HepG2 (cell line): ENCODE results near the gene ATRIP. TPM values are rescaled to one million over a fixed set of nuclear protein-coding genes. Genes with fewer than 3 reads are reported as not detected.

Source experiments
- ATAC-seq: fragments of 200-7000 bp; cut with Tn5 transposase; 3 replicates; pipeline ENCODE4 v1.9.1; 2020; ENCODE audit warnings: mild to moderate bottlenecking, moderate library complexity
- BruUV-seq: library from RNA; stranded (reverse); fragments of 400-500 nt; replicated peaks from 2 replicates; lab custom pipeline; 2021; lab: Mats Ljungman, UMichigan
- CTCF ChIA-PET: fragments of 300-600 bp; formaldehyde crosslinking; extraction: SDS; loops from one replicate; lab custom pipeline; 2021; ENCODE audit warnings: low total read pairs, inconsistent platforms, low intra/inter-chr PET ratio; lab: Yijun Ruan, JAX
- POLR2A ChIA-PET: fragments of 350-600 bp; sonication (Branson Sonifier 250); formaldehyde crosslinking; loops from one replicate; lab custom pipeline; 2020; ENCODE audit warnings: antibody characterized with exemption, inconsistent platforms; lab: Yijun Ruan, JAX
- DNase-seq: peaks from one replicate; pipeline ENCODE4 v3.0.0-alpha.2; 2015; ENCODE audit warnings: low spot score
- FAIRE-seq: peaks from 3 replicates; lab custom pipeline; 2011; peaks lifted over from hg19 to GRCh38; lab: Jason Lieb, UNC
- H2AFZ ChIP-seq: one replicate; pipeline ENCODE4 v1.6.1; 2011; ENCODE audit warnings: low read length, inconsistent platforms
- H3K27ac ChIP-seq: fragments of 300-600 bp; 3 replicates; pipeline ENCODE4 v1.8.0; 2011; ENCODE audit warnings: mixed run types, mild to moderate bottlenecking, mixed read lengths, low read length, inconsistent platforms; ENCODE audit not compliant: insufficient read depth; ENCODE audit errors: extremely low read length
- H3K27me3 ChIP-seq, 2 experiments: fragments of 200-600 bp in 1 of 2; 2 replicates in 1 of 2; 3 replicates in 1 of 2; pipeline versions ENCODE4 v1.6.0 to v1.8.0; 2011; ENCODE audit warnings: low read length in 2 of 2, mild to moderate bottlenecking in 2 of 2, moderate library complexity in 2 of 2, inconsistent platforms in 1 of 2; ENCODE audit not compliant: insufficient read depth in 2 of 2, control insufficient read depth in 1 of 2
- H3K36me3 ChIP-seq, 2 experiments: fragments of 200-600 bp in 1 of 2; replicated peaks in 1 of 2; 2 replicates in 1 of 2; 3 replicates in 1 of 2; pipeline versions ENCODE4 v1.5.1 to v1.8.0; 2011; ENCODE audit warnings: low read length in 2 of 2, inconsistent platforms in 1 of 2; ENCODE audit not compliant: insufficient read depth in 2 of 2, control insufficient read depth in 1 of 2
- H3K4me1 ChIP-seq: 2 replicates; pipeline ENCODE4 v1.5.1; 2012; ENCODE audit warnings: low read length, inconsistent platforms; ENCODE audit not compliant: insufficient read depth
- H3K4me2 ChIP-seq: 2 replicates; pipeline ENCODE4 v1.6.0; 2011; ENCODE audit warnings: low read depth, low read length, inconsistent platforms
- H3K4me3 ChIP-seq, 3 experiments: fragments of 200-600 bp in 1 of 3; sonication (generic), shearing (Covaris generic) in 1 of 3; replicated peaks in 1 of 3; 2 replicates each; pipeline ENCODE4 v1.5.1; 2011 to 2016; ENCODE audit warnings: low read length in 3 of 3, inconsistent platforms in 2 of 3, low read depth in 2 of 3, mild to moderate bottlenecking in 2 of 3, control low read depth in 1 of 3, mixed read lengths in 1 of 3; ENCODE audit not compliant: insufficient read depth in 1 of 3
- H3K79me2 ChIP-seq: one replicate; pipeline ENCODE4 v1.6.1; 2011; ENCODE audit warnings: low read length, inconsistent platforms; ENCODE audit not compliant: insufficient read depth
- H3K9ac ChIP-seq: 2 replicates; pipeline ENCODE4 v1.6.0; 2011; ENCODE audit warnings: mild to moderate bottlenecking, low read depth, low read length, inconsistent platforms; ENCODE audit not compliant: insufficient read depth
- H3K9me3 ChIP-seq: 2 replicates; pipeline ENCODE4 v1.5.1; 2012; ENCODE audit warnings: mild to moderate bottlenecking, low read length
- H4K20me1 ChIP-seq: 2 replicates; pipeline ENCODE4 v1.6.0; 2011; ENCODE audit warnings: inconsistent platforms, mild to moderate bottlenecking, low read length, moderate library complexity; ENCODE audit not compliant: insufficient read depth
- CTCF ChIP-seq: sonication (generic); formaldehyde crosslinking; IDR thresholded peaks from 2 replicates; pipeline ENCODE4 v1.5.0; 2020; ENCODE audit warnings: mild to moderate bottlenecking, missing genetic modification reagents, moderate library complexity
- POLR2A ChIP-seq, 2 experiments: IDR thresholded peaks; 2 replicates each; pipeline ENCODE4 v1.6.1; 2011; ENCODE audit warnings: low read depth in 2 of 2, low read length in 2 of 2, mild to moderate bottlenecking in 1 of 2, moderate library complexity in 1 of 2; ENCODE audit not compliant: insufficient read depth in 1 of 2
- RERE ChIP-seq: IDR thresholded peaks from 2 replicates; pipeline ENCODE4 v1.6.1; 2016; ENCODE audit warnings: low read depth, missing genetic modification reagents, missing compliant biosample characterization
- TRIM22 ChIP-seq: fragments of 450-650 bp; IDR thresholded peaks from 2 replicates; pipeline ENCODE4 v1.6.1; 2017
- ZNF18 ChIP-seq: sonication (generic); formaldehyde crosslinking; IDR thresholded peaks from 2 replicates; pipeline ENCODE4 v1.8.0; 2022; ENCODE audit warnings: mild to moderate bottlenecking, missing genetic modification reagents; ENCODE audit not compliant: insufficient replicate concordance
- WGBS: methylation state at CpG from one replicate; pipeline ENCODE4 v1.1.6; 2017; ENCODE audit warnings: low lambda C conversion rate; 5-methylcytosine and 5-hydroxymethylcytosine counted together
- in situ Hi-C: cut with HindIII; loops from 2 replicates; pipeline ENCODE4 v1.10.0; 2017; ENCODE audit warnings: low pct_unique_long_range_greater_than_20kb; ENCODE audit not compliant: extremely low pct_ligation_motif_present
- intact Hi-C: fragments of 100-400 bp; cut with micrococcal nuclease; formaldehyde crosslinking; loops from one replicate; pipeline ENCODE4 v1.10.0; 2022; ENCODE audit not compliant: unreplicated experiment
- polyA plus RNA-seq, 8 experiments: library from polyadenylated mRNA; depleted of rRNA in 3 of 8; stranded (reverse) in 7 of 8; unstranded in 1 of 8; fragments of >200 nt; fragmentation: Illumina TruSeq in 4 of 8; extraction: Trizol in 4 of 8; gene quantifications; 2 replicates each; pipeline versions ENCODE4 v1.2.1 to v1.2.3, GENCODE V29; 2011 to 2016; ENCODE audit warnings: low read depth in 4 of 8, missing spikeins in 1 of 8, mixed read lengths in 1 of 8; ENCODE audit not compliant: insufficient read depth in 1 of 8
- total RNA-seq, 5 experiments: library from RNA; depleted of rRNA; stranded (reverse); fragments of >200 nt; fragmentation: Illumina TruSeq; extraction: Trizol; gene quantifications; 2 replicates each; pipeline ENCODE4 v1.2.3, GENCODE V29; 2016; ENCODE audit warnings: low read depth in 1 of 5

The ATRIP gene
- total and polyA plus RNA-seq, 2 of the 13 experiments (the other 11 are each of a cell fraction or from before 2014, with no cell fraction given): 5.1 to 12.5 TPM

- Histone ChIP-seq H3K27ac (no peak overlapping the region), H3K4me1 (no peaks in the 10 kb centered on the region), H3K79me2 (no peaks in the 10 kb centered on the region), H3K36me3 (peaks cover 83 to 100% of the 10 kb centered on the region in 2 experiments), H4K20me1 (peaks cover 12% of the 10 kb centered on the region; the same call in 1 of the 2 replicates), H3K9me3 (no peaks in the 10 kb centered on the region), H2AFZ (no peak overlapping the region), H3K4me3 (no peak overlapping the region), H3K4me2 (no peak overlapping the region), H3K27me3 (no peaks in the 10 kb centered on the region), H3K9ac (no peak overlapping the region)
- TF ChIP-seq ZNF18 (CRISPR knock-in tag) (no peak), CTCF (CRISPR knock-in tag) (peak; percentile 34; the same call in 1 of the 2 replicates), TRIM22 (no peak), RERE (CRISPR knock-in tag) (no peak), POLR2A (IDR thresholded peaks at IDR 0.05; ENCODE audit: insufficient read depth in 1 of 2, low read depth in 2 of 2, low read length in 2 of 2) (0 out of 4 replicates have a peak, but pooled peaks of 1 of the 2 experiments have one; percentile 12)
- CTCF ChIA-PET: interaction anchor here (1.6 kb wide), 1 partner anchor 27 kb away, joined by 5 read pairs; no protein-coding TSS in a partner anchor
- FAIRE-seq (no peak), DNase-seq (no peak), ATAC-seq (no peak)
- in situ Hi-C loops (no loop called here), intact Hi-C loops (no loop called here)
- 95% methylated on average over 3 of the region's 4 CpGs for WGBS
- POLR2A ChIA-PET: interaction anchor here (0.9 to 1.5 kb wide), 2 partner anchors 9 to 31 kb away, joined by 3 to 5 read pairs; partner anchors contain the start of genes CCDC51 and TMA7
- no TSS peak for BruUV-seq
These were observed 37.7 kb upstream of the ATRIP start for GRCh38 chr3:48408823-48409281.
